GM23338 (cell line): ENCODE results near the gene HGD. TPM values are rescaled to one million over a fixed set of nuclear protein-coding genes. Genes with fewer than 3 reads are reported as not detected.

Source experiments
- ATAC-seq: fragments of 200-7000 bp; cut with Tn5 transposase; 3 replicates; pipeline ENCODE4 v1.9.1; 2020
- DNase-seq: peaks from one replicate; pipeline ENCODE4 v3.0.0-alpha.2; 2015; ENCODE audit warnings: low spot score
- H2AFZ ChIP-seq: fragments of 200-600 bp; sonication (generic); 2 replicates; pipeline ENCODE4 v1.8.0; 2016; ENCODE audit warnings: antibody characterized with exemption, mild to moderate bottlenecking, moderate library complexity
- H3F3A ChIP-seq: fragments of 200-600 bp; sonication (generic); replicated peaks from 2 replicates; pipeline ENCODE4 v1.8.0; 2017; ENCODE audit warnings: antibody characterized with exemption, mixed run types, low read depth
- H3K27ac ChIP-seq: fragments of 200-600 bp; sonication (generic); 2 replicates; pipeline ENCODE4 v1.6.1; 2016; ENCODE audit warnings: low read depth
- H3K27me3 ChIP-seq: fragments of 200-600 bp; sonication (generic); 2 replicates; pipeline ENCODE4 v1.8.0; 2016; ENCODE audit warnings: mild to moderate bottlenecking, mixed run types, moderate library complexity; ENCODE audit not compliant: insufficient read depth
- H3K36me3 ChIP-seq: fragments of 200-600 bp; sonication (generic); 2 replicates; pipeline ENCODE4 v1.8.0; 2016; ENCODE audit warnings: mild to moderate bottlenecking; ENCODE audit not compliant: insufficient read depth
- H3K4me1 ChIP-seq: fragments of 200-600 bp; sonication (generic); 2 replicates; pipeline ENCODE4 v1.8.0; 2016; ENCODE audit warnings: mild to moderate bottlenecking, moderate library complexity; ENCODE audit not compliant: insufficient read depth
- H3K4me2 ChIP-seq: fragments of 200-600 bp; sonication (generic); 2 replicates; pipeline ENCODE4 v1.7.1; 2017; ENCODE audit warnings: mixed run types
- H3K4me3 ChIP-seq: fragments of 200-600 bp; sonication (generic); 2 replicates; pipeline ENCODE4 v1.6.1; 2016; ENCODE audit warnings: mixed run types
- H3K79me2 ChIP-seq: fragments of 200-600 bp; sonication (generic); replicated peaks from 2 replicates; pipeline ENCODE4 v1.8.0; 2017; ENCODE audit warnings: mild to moderate bottlenecking; ENCODE audit not compliant: insufficient read depth
- H3K9me2 ChIP-seq: fragments of 200-600 bp; sonication (generic); 2 replicates; pipeline ENCODE4 v1.8.0; 2017; ENCODE audit not compliant: insufficient read depth
- H4K20me1 ChIP-seq: fragments of 200-600 bp; sonication (generic); replicated peaks from 2 replicates; pipeline ENCODE4 v1.8.0; 2017; ENCODE audit warnings: mild to moderate bottlenecking; ENCODE audit not compliant: insufficient read depth
- H3K27ac Mint-ChIP-seq: 2 replicates; pipeline ENCODE4 v1.8.0; 2020; ENCODE audit warnings: inconsistent platforms, mild to moderate bottlenecking, moderate library complexity, mixed read lengths
- H3K27me3 Mint-ChIP-seq: 3 replicates; pipeline ENCODE4 v1.8.0; 2022; ENCODE audit warnings: low read depth, mild to moderate bottlenecking, moderate library complexity, mixed read lengths, inconsistent platforms; ENCODE audit not compliant: insufficient read depth, poor library complexity
- H3K36me3 Mint-ChIP-seq: 3 replicates; pipeline ENCODE4 v1.8.0; 2021; ENCODE audit warnings: low read depth, mild to moderate bottlenecking, inconsistent platforms, moderate library complexity, mixed read lengths
- H3K4me1 Mint-ChIP-seq: 3 replicates; pipeline ENCODE4 v1.8.0; 2020; ENCODE audit warnings: mild to moderate bottlenecking, inconsistent platforms, mixed read lengths
- H3K4me3 Mint-ChIP-seq: 3 replicates; pipeline ENCODE4 v1.8.0; 2021; ENCODE audit warnings: moderate library complexity, mild to moderate bottlenecking, inconsistent platforms, mixed read lengths
- H3K9me3 Mint-ChIP-seq: 3 replicates; pipeline ENCODE4 v1.8.0; 2020; ENCODE audit warnings: moderate library complexity, mild to moderate bottlenecking, inconsistent platforms, mixed read lengths
- CREB1 ChIP-seq: fragments of 250-450 bp; sonication (Bioruptor Pico); IDR thresholded peaks from 2 replicates; pipeline ENCODE4 v1.5.0; 2020; ENCODE audit warnings: low read depth, mild to moderate bottlenecking, moderate library complexity
- EZH2 ChIP-seq: fragments of 200-600 bp; sonication (generic); IDR thresholded peaks from one replicate; pipeline ENCODE4 v1.8.0; 2017; ENCODE audit warnings: antibody characterized with exemption, mild to moderate bottlenecking, low read depth; ENCODE audit not compliant: unreplicated experiment
- EZH2phosphoT487 ChIP-seq: fragments of 200-600 bp; sonication (generic); IDR thresholded peaks from one replicate; pipeline ENCODE4 v1.8.1; 2018; ENCODE audit warnings: antibody characterized with exemption; ENCODE audit not compliant: unreplicated experiment
- JUNB ChIP-seq: IDR thresholded peaks from one replicate; pipeline ENCODE4 v1.6.1; 2016; ENCODE audit warnings: antibody characterized with exemption; ENCODE audit not compliant: unreplicated experiment
- NANOG ChIP-seq: IDR thresholded peaks from 2 replicates; pipeline ENCODE4 v1.6.1; 2016; ENCODE audit warnings: antibody characterized with exemption, borderline replicate concordance
- POLR2AphosphoS5 ChIP-seq: IDR thresholded peaks from 2 replicates; pipeline ENCODE4 v1.6.1; 2016; ENCODE audit warnings: antibody characterized with exemption, low read depth
- REST ChIP-seq: IDR thresholded peaks from one replicate; pipeline ENCODE4 v1.6.1; 2018; ENCODE audit warnings: antibody characterized with exemption; ENCODE audit not compliant: unreplicated experiment
- STAT1 ChIP-seq: IDR thresholded peaks from one replicate; pipeline ENCODE4 v1.6.1; 2016; ENCODE audit warnings: antibody characterized with exemption; ENCODE audit not compliant: unreplicated experiment
- ZNF114 ChIP-seq: fragments of 250-450 bp; sonication (Bioruptor Pico); IDR thresholded peaks from 2 replicates; pipeline ENCODE4 v1.5.0; 2020; ENCODE audit warnings: mild to moderate bottlenecking, moderate library complexity
- ZNF331 ChIP-seq: fragments of 250-450 bp; sonication (Bioruptor Pico); IDR thresholded peaks from 2 replicates; pipeline ENCODE4 v1.5.0; 2020; ENCODE audit warnings: low read depth, mild to moderate bottlenecking, moderate library complexity
- ZNF462 ChIP-seq: fragments of 250-450 bp; sonication (Bioruptor Pico); IDR thresholded peaks from 2 replicates; pipeline ENCODE4 v1.5.0; 2020; ENCODE audit warnings: mild to moderate bottlenecking, moderate library complexity
- polyA plus RNA-seq: library from polyadenylated mRNA; unstranded; fragments of >200 nt; fragmentation: Nextera tagmentation; extraction: Ambion mirVana; gene quantifications from 2 replicates; pipeline ENCODE4 v1.2.1, GENCODE V29; 2016
- total RNA-seq: library from RNA; depleted of rRNA; stranded (reverse); fragments of >200 nt; shearing (Covaris generic); gene quantifications from 2 replicates; pipeline ENCODE4 v1.2.3, GENCODE V29; 2014

The HGD gene
- total and polyA plus RNA-seq, 2 experiments from 2014 or later: not detected

- H3K27me3 Mint-ChIP-seq: peaks cover 4% of the 10 kb centered on the region
- H3K27me3 ChIP-seq: no peaks in the 10 kb centered on the region
- H3K9me2 ChIP-seq: peaks cover 16% of the 10 kb centered on the region
- H4K20me1 ChIP-seq: no peaks in the 10 kb centered on the region
- H3K4me2 ChIP-seq: no peak overlapping the region
- no peak overlapping the region for H3K27ac ChIP-seq
- H3F3A ChIP-seq: no peaks in the 10 kb centered on the region
- H3K79me2 ChIP-seq: no peaks in the 10 kb centered on the region
- H2AFZ ChIP-seq: peak overlapping the region; percentile 61; the same call in 1 of the 2 replicates
- no peak overlapping the region for H3K4me3 Mint-ChIP-seq
- H3K4me3 ChIP-seq: no peak overlapping the region
- peaks cover 10% of the 10 kb centered on the region for H3K36me3 Mint-ChIP-seq
- DNase-seq (no peak), ATAC-seq (peak; percentile 35)
- no peak for TF ChIP-seq NANOG
- H3K4me1 ChIP-seq: no peaks in the 10 kb centered on the region
- H3K4me1 Mint-ChIP-seq: no peaks in the 10 kb centered on the region; the same call in 1 of the 3 replicates
- no peak overlapping the region for H3K27ac Mint-ChIP-seq
- H3K36me3 ChIP-seq: no peaks in the 10 kb centered on the region
- peaks cover 7% of the 10 kb centered on the region for H3K9me3 Mint-ChIP-seq
Observed at GRCh38 chr3:120652896-120653545, 29.0 kb downstream of the HGD start.

- no peaks in the 10 kb centered on the region for H3F3A ChIP-seq
- H3K4me2 ChIP-seq: no peak overlapping the region
- ATAC-seq: no peak
- Mint-ChIP-seq H3K4me1 (no peaks in the 10 kb centered on the region; the same call in 1 of the 3 replicates), H3K4me3 (no peak overlapping the region), H3K27me3 (peaks cover 4% of the 10 kb centered on the region), H3K9me3 (no peaks in the 10 kb centered on the region; the same call in 1 of the 3 replicates), H3K27ac (no peak overlapping the region), H3K36me3 (peaks cover 4% of the 10 kb centered on the region; the same call in 2 of the 3 replicates)
- no peak for DNase-seq
- H3K4me1 ChIP-seq: no peaks in the 10 kb centered on the region
- H2AFZ ChIP-seq: peak overlapping the region; percentile 61; the same call in 1 of the 2 replicates
- H3K36me3 ChIP-seq: no peaks in the 10 kb centered on the region
- H3K27me3 ChIP-seq: no peaks in the 10 kb centered on the region
- no peak overlapping the region for H3K27ac ChIP-seq
- peaks cover 16% of the 10 kb centered on the region for H3K9me2 ChIP-seq
- no peaks in the 10 kb centered on the region for H4K20me1 ChIP-seq
- H3K4me3 ChIP-seq: no peak overlapping the region
- H3K79me2 ChIP-seq: no peaks in the 10 kb centered on the region
- TF ChIP-seq EZH2phosphoT487 (no peak), ZNF331 (CRISPR knock-in tag) (no peak), REST (no peak), JUNB (no peak), STAT1 (no peak), CREB1 (CRISPR knock-in tag) (no peak), ZNF114 (no peak), ZNF462 (CRISPR knock-in tag) (no peak), NANOG (no peak), EZH2 (no peak), POLR2AphosphoS5 (no peak)
Observed at GRCh38 chr3:120652281-120652680, 29.8 kb downstream of the HGD start.
